HG02763 (cell line): ENCODE results near the gene PUM2.
A peak's percentile ranks its signal among the peaks of the same experiment; 100 is the strongest.

Experiments used
- ATAC-seq: cut with Tn5 transposase; IDR thresholded peaks from one replicate; pipeline ENCODE4 v1.9.1; 2021; ENCODE audit warnings: mild to moderate bottlenecking, moderate library complexity; ENCODE audit not compliant: unreplicated experiment

Gene PUM2

DNA sequence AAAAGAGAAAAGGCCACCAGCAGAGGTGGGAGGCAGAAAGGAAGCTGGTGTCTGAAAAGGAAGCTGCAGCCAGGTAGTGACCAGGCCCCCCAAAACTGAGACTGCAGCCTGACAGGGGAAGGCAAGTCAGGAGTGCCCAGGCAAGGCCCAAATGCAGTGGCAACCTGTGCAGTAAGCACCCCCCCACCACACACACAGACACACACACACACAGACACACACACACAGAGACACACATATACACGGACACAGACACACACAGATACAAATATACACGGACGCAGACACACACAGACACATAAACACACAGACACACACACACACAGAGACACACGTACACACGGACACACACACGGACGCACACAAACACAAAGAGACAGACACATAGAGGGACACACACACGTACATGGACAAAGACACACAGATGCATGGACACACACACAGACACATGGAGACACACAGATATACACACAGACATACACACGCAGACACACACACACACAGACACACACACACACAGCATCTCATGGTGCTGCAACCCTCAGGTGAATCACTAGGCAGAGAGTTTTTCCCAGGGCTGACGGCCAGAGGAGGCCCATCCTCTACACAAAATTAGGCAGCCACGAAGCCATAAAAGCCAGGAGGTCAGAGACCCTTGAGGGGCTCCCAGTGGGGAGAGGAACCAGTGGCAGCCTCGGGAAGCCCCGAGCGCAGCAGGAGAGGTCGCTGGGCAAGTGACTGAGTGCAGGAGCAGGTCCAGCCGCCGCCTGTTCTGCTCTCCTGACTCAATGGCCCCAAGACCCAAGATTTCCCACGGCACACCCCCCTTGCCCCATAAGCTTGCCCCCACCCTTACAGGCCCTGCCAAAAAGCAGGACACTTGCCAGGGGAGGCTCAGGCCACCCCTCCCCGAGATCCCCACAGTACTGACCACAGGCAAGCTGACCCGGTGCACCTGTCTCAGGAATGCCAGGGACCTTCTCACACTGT, 132.0 kb downstream of the PUM2 start:
- no peak for ATAC-seq

DNA sequence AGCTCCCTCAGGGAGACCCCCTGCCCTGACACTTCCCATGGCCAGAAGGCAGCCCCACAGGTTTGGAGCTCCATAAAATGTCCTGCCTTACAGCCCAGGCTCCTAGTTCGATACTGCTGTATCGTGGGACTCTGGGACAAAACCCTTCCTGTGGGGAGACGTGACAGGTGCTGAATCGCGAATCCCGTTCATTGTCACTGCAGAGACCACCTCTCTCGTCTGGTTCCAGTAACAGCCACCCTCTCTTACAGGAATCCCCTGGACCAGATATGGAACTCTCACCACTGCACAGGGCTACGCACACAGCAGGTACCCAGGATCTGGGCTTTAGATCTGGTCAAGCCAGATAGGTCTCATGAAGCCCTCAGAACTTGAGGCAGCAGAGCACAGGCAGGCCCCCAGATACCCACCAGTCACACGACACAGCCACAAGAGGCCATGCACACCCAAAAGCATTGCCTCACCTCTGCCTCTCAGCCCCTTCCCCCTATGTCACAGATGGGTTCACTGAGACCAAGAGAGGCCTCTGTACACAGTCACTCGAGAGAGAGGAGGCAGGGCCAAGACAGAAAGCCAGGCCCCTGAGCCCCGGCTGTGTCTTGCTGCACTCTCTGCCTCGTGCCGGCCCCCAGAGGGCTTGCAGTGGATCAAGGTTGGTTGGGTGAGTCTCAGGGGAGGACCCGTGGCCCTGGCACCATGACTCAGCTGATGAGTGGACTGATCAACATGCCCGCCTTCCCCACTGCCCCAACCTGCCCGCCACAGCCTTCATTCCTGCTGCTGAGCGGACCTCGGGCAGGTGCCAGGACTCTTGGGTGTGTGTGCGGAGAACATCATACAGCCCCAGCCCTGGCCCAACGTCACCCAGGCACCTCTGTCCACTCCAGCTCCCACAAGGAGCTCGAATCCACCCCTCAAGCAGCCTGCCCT, 133.3 kb downstream of the PUM2 start:
- no peak for ATAC-seq

DNA sequence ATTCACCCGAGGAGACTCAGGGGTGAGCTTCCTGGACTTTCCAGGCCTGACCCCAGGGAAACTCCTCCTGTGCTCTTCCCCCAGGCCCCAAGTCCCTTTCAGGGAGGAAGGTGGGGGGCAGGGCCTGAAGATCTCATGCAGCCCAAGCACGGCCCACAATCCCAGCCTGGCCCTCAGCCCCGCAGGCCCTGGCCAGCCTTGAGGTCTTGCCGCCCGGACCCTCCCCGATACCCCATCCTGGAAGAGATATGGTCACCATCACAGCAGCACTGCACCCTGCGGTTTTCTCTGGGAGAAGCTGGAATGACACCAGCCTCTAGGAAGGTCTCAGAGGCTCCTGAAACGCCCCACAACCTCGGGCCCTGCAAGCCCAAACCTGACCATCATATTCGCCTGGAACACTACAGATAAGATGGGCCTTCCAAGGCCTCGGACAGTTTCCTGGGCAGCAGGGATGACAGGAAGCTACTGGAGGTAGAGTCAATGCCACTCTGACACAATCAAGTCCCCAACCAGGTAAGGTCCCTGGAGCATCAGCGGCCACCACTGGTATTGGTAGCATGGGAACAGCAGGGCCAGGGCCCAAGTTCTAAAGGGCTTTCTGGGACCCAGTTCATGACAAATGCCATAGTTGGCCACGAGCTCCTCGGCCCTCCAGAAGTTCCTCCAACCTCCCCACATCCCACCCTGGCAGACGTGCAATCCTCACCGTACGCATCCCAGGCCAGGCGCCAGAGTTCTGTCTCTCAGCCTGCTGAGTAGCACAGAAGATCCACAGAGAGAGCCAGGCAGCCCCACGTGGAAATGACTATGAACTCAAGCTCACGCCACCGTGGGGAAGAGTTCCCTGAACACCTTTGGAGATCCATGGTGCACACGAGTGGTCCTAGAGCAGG, 134.3 kb downstream of the PUM2 start:
- ATAC-seq: no peak

- no peak for ATAC-seq
These were observed 135.2 kb downstream of the PUM2 start for GRCh38 chr2:20215183-20216040.

DNA sequence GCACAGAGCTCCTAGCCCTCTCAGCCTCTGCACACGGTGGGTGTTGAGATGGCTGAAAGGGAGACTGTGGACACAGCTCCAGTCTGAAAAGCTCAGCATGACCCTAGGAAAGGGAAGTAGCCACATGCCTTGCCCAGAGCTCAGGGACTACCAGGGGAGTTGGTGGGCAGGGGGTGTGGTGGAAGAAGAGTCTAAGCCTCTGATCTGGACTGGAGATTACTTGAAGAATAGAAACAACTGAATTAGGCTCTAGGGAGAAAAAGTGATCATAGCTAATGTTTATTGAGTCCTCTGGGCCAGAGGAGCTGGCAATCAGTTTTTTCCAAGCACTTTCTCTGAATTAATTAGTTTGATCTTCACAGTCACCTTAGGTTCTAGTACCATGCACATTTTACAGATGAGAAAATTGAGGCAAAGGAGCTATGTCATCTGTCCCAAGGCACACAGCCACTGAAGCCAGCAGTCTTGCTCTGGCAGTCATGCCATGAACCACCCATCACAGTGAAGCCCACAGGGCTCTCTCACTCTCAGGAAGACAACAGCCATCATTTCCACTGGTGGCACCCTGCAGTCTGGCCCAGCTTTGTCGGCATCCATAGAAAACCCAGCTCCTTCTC, 136.0 kb downstream of the PUM2 start:
- no peak for ATAC-seq

DNA sequence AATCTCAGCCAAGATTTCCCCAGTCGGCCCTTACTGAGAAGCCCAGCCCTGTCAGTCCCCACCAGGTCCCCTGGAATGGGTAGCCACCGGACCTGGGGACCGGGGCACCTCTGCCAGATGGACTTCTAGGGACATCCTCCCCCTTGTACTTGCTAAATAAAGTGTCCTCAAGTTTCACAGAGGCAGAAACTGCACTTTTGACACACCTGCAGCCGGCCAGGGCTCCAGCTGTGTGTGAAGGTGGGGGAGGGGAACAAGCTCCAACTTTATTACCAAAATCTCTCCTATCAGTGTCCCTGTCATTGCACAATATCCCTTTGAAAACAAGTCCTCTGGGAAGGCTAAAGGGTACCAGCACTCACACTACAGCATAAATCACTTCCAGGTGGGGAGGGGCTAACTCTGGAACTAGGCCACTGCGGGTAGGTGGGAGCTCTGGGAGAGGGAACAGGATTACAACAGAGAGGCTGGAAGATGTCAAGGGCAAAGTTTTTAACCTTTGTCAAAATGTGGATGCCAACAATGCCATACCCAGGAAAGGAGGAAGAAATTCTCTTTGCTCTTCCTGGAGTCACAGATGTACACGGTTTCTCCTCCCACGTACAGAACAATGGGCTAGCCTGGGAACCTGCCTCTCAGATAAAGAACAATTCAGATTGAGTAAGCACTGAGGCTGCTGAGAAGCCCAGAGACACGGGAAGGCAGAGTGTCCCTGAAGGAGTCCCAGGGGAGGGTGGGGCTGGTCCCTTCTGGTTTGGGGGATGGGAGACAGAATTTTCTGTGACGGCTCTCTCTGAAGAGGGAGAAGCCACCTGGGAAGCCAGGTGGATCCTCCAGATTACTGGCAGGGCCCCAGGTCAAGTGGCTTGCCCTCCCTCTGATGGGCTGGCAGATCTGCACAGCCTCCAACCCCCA, 136.7 kb downstream of the PUM2 start:
- no peak for ATAC-seq

DNA sequence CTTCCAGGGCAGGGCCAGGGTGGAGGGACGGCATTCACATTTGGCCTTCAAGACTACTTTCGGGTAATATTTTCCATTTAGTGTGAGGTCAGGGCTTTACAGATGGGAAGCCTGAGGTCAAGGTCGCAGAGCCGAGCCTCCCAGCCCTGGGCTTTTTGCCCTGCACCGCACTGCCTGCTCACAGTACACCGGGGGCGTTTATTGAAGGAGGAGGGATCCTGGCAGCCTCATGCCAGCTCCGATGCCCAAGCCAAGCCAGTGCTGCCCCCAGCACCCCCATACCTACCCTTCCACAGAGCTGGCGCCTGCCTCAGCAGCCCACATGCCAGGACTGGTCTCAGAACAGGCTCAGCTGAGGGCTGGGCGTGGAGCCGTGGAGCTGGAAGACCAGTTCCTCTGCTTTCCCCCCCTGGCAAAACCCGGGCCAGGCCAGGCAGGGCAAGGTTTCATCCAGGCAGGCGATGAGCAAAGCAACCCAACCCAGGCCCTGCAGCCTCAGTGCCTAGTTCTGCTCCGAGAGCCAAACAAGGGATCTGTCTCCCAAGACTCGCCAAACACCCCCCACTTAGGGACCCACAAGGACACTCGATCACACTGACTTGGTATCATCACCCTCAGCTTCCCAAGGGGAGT, 137.7 kb downstream of the PUM2 start:
- no peak for ATAC-seq

DNA sequence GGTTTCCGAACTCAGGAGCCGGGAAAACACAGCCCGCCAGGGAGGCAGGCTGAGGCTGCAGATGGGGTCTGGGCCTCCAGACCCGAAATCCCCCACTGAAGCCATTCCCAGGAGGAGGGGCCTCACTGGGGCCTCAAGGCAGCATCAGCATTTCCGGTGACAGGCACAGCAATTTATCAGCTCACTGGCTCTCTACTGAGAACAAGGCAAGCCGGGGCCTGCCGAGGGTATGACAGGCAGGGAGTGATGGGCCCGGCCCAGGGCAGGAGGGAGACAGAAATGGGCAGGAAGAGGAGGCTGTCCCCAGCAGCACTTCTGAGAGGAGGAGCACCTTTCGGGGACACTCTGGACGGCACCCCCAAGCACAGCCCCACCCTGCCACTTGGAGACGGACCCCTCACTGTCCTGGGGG, 138.2 kb downstream of the PUM2 start:
- ATAC-seq: no peak

GRCh38 chr2:20211860-20212458, 138.7 kb downstream of the PUM2 start:
- ATAC-seq: no peak

DNA sequence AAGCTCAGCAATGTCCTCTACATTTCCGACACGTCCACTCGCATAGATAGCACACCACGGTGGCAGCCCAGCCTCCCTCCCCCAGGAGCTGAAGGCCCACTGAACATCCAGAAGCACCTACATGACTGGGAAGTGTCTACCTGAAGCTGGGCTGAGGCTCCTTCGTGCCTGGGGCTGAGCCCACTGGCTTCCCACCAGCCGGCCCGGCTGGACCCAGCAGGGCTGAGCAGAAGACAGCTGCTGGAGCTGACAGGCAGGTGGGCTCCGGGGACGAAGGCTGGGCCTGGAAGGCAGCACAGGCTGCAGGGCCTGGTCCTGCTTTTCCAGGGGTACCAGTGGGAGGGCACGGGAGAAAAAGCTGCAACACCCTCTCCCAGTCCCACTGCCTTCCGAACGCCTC, 139.2 kb downstream of the PUM2 start:
- ATAC-seq: no peak

DNA sequence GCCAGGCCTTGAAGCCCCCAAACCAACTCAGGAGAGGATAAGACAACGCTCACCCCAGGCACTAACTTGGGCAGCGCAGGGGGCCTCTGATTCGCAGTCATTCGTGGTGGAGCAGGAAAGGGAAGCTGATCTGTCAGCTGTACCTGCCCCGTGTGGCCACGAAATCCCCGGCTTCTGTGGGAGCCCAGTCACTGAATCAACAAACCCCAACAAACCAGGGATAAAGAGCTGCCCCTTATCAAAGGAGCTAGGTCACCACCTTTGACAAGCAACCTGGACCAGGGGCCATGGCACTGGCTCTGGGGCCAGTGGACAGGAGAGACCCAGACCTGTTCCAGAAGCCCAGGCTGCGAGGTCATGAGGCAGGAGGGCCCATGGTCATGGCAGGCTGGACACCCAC, 140.2 kb downstream of the PUM2 start:
- ATAC-seq: no peak

- ATAC-seq: no peak
These were observed 141.1 kb downstream of the PUM2 start for GRCh38 chr2:20209373-20210109.

- no peak for ATAC-seq
These were observed 142.2 kb downstream of the PUM2 start for GRCh38 chr2:20208476-20208859.

- ATAC-seq: peak; percentile 59
These were observed 143.6 kb downstream of the PUM2 start for GRCh38 chr2:20207051-20207450.

- ATAC-seq: no peak
These were observed 144.6 kb downstream of the PUM2 start for GRCh38 chr2:20205915-20206524.

DNA sequence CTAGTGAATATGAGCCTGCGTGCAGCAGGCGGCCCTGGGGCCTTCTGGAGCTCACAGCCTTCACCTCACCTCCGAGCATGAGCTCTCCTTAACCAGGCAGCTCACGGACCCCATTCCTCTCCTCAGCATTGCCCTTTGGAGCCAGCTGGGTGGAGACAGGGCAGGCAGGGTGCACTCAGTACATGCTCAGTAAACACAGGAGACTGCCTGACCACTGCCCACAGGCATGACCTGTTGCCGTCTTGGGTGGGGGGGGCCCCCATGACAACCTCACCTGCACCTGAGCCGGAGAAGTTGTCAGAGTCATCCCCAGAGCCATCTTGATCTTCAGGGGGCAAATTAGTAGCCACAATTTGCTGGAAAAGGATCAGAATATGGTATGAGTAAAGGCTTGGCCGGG, 145.6 kb downstream of the PUM2 start:
- ATAC-seq: no peak
